ENCODE results near the gene ART5.

ART5 gene

GRCh38 chr11:3627291-3627690, 14.5 kb downstream of the ART5 start:
- no peak overlapping the region for H3K4me3 ChIP-seq (ENCODE audit: low read depth, low read length)
- TF ChIP-seq, protein P1, sequence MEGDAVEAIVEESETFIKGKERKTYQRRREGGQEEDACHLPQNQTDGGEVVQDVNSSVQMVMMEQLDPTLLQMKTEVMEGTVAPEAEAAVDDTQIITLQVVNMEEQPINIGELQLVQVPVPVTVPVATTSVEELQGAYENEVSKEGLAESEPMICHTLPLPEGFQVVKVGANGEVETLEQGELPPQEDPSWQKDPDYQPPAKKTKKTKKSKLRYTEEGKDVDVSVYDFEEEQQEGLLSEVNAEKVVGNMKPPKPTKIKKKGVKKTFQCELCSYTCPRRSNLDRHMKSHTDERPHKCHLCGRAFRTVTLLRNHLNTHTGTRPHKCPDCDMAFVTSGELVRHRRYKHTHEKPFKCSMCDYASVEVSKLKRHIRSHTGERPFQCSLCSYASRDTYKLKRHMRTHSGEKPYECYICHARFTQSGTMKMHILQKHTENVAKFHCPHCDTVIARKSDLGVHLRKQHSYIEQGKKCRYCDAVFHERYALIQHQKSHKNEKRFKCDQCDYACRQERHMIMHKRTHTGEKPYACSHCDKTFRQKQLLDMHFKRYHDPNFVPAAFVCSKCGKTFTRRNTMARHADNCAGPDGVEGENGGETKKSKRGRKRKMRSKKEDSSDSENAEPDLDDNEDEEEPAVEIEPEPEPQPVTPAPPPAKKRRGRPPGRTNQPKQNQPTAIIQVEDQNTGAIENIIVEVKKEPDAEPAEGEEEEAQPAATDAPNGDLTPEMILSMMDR (IDR thresholded peaks at IDR 0.05; ENCODE audit: borderline replicate concordance, insufficient read depth, low read depth, low read length), result no peak

DNA sequence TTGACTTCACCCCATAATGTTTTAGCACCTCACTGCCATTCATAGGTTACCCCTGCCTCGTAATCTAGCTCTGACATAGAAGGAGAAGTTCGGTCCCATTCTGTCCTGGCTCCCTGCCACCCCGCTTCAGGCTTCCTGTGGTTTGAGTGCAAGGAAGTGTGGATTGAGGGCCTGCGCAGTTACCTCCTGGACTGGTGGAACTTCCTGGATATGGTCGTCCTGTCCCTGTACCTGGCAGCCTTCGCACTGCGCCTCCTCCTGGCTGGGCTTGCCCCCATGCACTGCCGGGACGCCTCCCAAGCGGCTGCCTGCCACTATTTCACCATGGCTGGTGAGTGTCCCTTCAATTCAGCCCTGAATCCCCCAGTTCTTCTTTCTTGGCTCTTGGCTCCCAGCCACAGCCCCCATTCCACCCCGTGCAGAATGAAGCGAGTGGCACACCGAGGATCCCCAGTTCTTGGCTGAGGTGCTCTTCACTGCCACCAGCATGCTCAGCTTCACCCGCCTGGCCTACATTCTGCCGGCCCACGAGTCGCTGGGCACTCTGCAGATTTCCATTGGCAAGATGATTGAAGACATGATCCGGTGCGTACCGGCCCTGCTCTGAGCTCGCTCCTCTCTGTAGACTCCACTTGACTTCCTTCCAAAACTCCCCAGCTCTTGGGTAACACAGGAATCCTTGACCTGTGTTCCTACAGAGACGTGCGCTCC, 15.4 kb downstream of the ART5 start:
- no peak overlapping the region for H3K4me3 ChIP-seq (ENCODE audit: low read depth, low read length)
- TF ChIP-seq, protein P1 (IDR thresholded peaks at IDR 0.05; ENCODE audit: borderline replicate concordance, insufficient read depth, low read depth, low read length), result no peak

- TF ChIP-seq, protein P1 (IDR thresholded peaks at IDR 0.05; ENCODE audit: borderline replicate concordance, insufficient read depth, low read depth, low read length), result no peak
Measured at GRCh38 chr11:3623767-3624458, 17.9 kb downstream of the ART5 start.

GRCh38 chr11:3623121-3623520, 18.7 kb downstream of the ART5 start:
- no peak overlapping the region for H3K4me3 ChIP-seq (ENCODE audit: low read depth, low read length)
- TF ChIP-seq, protein P1 (IDR thresholded peaks at IDR 0.05; ENCODE audit: borderline replicate concordance, insufficient read depth, low read depth, low read length), result no peak

More at GRCh38 chr11:3623767-3624458, 17.9 kb downstream of the ART5 start:
- no peak overlapping the region for H3K4me3 ChIP-seq (ENCODE audit: low read depth, low read length)

- no peak overlapping the region for H3K4me3 ChIP-seq (ENCODE audit: low read depth, low read length)
- TF ChIP-seq, protein P1 (IDR thresholded peaks at IDR 0.05; ENCODE audit: borderline replicate concordance, insufficient read depth, low read depth, low read length), result no peak
Measured at GRCh38 chr11:3622521-3622920, 19.3 kb downstream of the ART5 start.

- TF ChIP-seq, protein P1 (IDR thresholded peaks at IDR 0.05; ENCODE audit: borderline replicate concordance, insufficient read depth, low read depth, low read length), result no peak
- no peak overlapping the region for H3K4me3 ChIP-seq (ENCODE audit: low read depth, low read length)
Measured at GRCh38 chr11:3617990-3618389, 23.8 kb downstream of the ART5 start.

Data from GM12875 (cell line).